Retinal pigment epithelial cell (primary cell): ENCODE measurements around the gene PICALM.

Experiments used
- DNase-seq: peaks from one replicate; pipeline ENCODE4 v3.0.0-alpha.2; 2010; ENCODE audit warnings: low read depth
- H3K4me3 ChIP-seq: 2 replicates; pipeline ENCODE4 v1.5.1; 2011; ENCODE audit warnings: mild to moderate bottlenecking, low read length, control low read depth, moderate library complexity
- TF ChIP-seq, protein P1 (sequence below): conservative IDR thresholded peaks from 2 replicates; pipeline ENCODE4 v1.5.1; 2011; ENCODE audit warnings: low read depth, low read length, control low read depth, inconsistent platforms

Gene PICALM

DNA sequence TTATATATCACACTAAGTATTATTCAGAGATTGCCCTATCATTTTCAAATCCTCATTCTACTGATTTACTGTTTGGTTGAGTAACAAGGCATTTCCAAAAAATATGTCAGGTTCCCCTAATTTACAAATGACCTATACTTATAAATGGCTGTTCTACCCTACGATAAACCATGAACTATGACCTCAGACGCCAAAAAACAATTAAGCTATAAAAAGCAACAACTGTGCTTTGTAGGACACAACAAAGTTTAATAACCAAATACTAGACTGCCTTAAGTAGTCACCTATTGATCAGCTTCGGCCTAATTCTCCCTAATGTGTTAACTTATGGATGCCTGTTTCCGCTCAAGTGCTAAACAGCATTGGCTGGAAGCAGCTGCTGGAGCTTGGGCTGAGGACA lies 53.2 kb downstream of the PICALM start:
- TF ChIP-seq, protein P1, sequence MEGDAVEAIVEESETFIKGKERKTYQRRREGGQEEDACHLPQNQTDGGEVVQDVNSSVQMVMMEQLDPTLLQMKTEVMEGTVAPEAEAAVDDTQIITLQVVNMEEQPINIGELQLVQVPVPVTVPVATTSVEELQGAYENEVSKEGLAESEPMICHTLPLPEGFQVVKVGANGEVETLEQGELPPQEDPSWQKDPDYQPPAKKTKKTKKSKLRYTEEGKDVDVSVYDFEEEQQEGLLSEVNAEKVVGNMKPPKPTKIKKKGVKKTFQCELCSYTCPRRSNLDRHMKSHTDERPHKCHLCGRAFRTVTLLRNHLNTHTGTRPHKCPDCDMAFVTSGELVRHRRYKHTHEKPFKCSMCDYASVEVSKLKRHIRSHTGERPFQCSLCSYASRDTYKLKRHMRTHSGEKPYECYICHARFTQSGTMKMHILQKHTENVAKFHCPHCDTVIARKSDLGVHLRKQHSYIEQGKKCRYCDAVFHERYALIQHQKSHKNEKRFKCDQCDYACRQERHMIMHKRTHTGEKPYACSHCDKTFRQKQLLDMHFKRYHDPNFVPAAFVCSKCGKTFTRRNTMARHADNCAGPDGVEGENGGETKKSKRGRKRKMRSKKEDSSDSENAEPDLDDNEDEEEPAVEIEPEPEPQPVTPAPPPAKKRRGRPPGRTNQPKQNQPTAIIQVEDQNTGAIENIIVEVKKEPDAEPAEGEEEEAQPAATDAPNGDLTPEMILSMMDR: no peak
- no peak for DNase-seq

DNA sequence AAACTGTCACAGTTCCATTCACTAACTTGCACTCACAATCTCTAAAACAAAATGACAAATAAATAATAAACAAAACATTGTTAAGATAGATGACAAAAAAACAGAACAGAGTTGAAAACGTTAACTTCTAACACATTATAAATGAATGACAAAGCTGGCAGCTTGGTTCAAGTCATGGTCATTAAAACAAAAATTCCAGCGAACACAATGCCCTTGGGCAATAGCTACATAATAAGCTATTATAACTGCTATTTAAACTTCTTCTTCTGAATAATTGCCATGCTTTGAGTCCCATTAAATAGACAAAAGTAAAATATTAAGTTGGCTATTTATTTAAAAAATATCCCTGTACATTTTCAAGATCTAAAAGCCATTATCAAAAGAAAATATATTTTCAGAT lies 54.7 kb downstream of the PICALM start:
- DNase-seq: no peak
- TF ChIP-seq, protein P1: no peak
- H3K4me3 ChIP-seq: no peak overlapping the region

More for the DNA sequence above, 53.2 kb downstream of the PICALM start:
- no peak overlapping the region for H3K4me3 ChIP-seq

DNA sequence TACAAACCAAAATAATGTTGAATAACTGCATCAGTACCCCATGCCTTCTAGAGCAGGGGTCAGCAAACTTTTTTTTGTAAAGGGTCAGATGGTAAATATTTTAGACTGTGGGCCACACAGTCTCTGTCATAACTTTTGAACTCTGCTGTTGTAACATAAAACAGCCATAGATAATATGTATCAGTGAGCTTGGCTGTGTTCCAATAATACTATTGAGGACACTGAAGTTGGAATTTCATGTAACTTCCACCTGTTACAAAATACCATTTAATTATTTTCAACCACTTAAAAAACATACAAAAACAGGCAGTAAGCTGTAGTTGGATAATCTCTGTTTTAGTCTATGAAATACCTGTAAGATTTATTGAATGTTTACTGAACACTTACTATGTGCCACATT lies 55.2 kb downstream of the PICALM start:
- TF ChIP-seq, protein P1: no peak
- H3K4me3 ChIP-seq: no peak overlapping the region
- no peak for DNase-seq

DNA sequence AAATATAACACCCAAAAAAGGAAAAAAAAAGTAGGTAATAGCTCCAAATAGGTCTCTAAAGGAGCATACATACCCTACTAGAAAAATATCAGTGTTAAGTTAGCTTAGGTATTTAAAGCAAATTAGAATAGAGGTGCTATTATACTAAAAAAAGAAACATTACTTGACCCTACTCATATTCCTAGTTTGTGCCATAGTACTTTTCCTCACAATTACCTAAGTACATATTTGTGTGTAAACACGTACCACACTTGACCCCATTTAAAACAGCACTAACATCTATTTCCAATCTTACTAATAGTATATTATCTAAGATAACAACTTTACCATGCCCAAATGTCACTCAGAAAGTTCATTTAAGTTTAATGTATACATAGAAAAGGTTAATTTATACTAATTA lies 57.7 kb downstream of the PICALM start:
- TF ChIP-seq, protein P1: no peak
- DNase-seq: no peak

DNA sequence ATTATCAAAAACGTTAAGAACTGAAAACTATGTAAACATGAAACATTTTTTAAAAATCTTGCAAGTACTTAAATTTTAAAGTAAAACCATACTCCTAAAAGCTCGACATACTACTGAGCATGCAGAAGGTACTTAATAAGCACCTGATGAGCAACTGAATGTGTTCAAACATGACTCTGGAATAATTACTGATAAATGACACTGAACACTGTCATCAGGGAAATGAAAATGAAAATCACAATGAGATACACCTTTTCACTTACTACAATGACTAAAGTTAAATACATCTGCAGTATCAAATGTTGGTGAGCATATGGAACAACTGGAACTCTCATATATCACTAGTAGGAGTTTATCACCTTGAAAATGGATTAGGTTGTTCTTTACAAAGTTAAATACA lies 65.2 kb downstream of the PICALM start:
- no peak overlapping the region for H3K4me3 ChIP-seq
- TF ChIP-seq, protein P1: no peak
- no peak for DNase-seq

More for the DNA sequence above, 57.7 kb downstream of the PICALM start:
- no peak overlapping the region for H3K4me3 ChIP-seq

DNA sequence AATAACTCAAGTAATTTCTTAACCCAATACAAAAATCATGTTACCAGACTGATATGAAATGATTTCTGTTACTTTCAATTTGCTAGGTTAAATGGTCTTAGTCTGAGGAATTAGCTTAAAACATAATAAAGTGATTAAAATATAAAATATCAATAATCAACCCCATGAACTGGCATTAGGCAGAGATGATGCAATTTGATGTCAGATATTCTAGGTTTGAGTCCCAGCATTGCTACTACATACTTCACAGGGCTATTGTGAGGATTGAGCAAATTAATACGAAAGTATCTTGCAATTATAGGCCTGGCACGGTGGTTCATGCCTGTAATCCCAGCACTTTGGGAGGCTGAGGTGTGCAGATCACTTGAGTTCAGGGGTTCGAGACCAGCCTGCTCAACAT lies 66.5 kb downstream of the PICALM start:
- no peak for DNase-seq

DNA sequence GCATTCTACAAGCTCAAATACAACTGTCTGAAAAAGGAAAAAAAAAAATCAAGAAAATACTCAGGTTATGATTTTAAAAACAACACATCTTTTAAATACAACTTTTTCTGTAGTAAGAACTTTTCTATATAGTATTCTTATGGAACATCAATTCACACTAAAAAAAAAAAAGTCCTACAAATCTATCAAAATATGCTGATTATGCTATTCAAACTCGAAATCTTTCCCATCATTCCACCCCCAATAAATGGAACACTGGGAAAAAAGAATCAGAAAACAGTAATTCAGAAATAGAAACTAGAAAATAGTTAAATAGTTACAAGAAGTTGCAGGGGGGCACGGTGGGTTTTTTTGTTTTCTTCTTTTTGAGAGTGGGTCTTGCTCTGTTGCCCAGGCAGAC lies 77.4 kb downstream of the PICALM start:
- H3K4me3 ChIP-seq: no peak overlapping the region
- TF ChIP-seq, protein P1: no peak
- no peak for DNase-seq

More for the DNA sequence above, 66.5 kb downstream of the PICALM start:
- H3K4me3 ChIP-seq: no peak overlapping the region
- TF ChIP-seq, protein P1: no peak
